CD4-positive, alpha-beta T cell (primary cell): Measurements from ENCODE around the gene ABLIM2. TPM values are rescaled to one million over a fixed set of nuclear protein-coding genes. Genes with fewer than 3 reads are reported as not detected.

Experiments used
- ATAC-seq: fragments of 200-7000 bp; cut with Tn5 transposase; one replicate; pipeline ENCODE4 v1.10.0; 2022; ENCODE audit warnings: mild to moderate bottlenecking; ENCODE audit not compliant: poor library complexity
- CTCF ChIA-PET: fragments of 350-600 bp; sonication (Branson Sonifier 250); formaldehyde crosslinking; loops from one replicate; lab custom pipeline; 2021; ENCODE audit warnings: antibody characterized with exemption, inconsistent platforms; lab: Charles Lee
- POLR2A ChIA-PET: fragments of 350-600 bp; sonication (Branson Sonifier 250); formaldehyde crosslinking; loops from one replicate; lab custom pipeline; 2021; ENCODE audit warnings: antibody characterized with exemption, inconsistent platforms; lab: Charles Lee
- DNase-seq, 14 experiments: peaks; one replicate each; pipeline ENCODE4 v3.0.0-alpha.2; 2013 to 2020; ENCODE audit warnings: mixed read lengths in 2 of 14
- H3K27ac ChIP-seq, 2 donors: one replicate each; pipeline versions ENCODE4 v1.5.1 to v1.7.0; 2013; ENCODE audit warnings: low read length in 2 of 2, low read depth in 1 of 2, mild to moderate bottlenecking in 1 of 2
- H3K27me3 ChIP-seq, 2 experiments: 1 replicate in 1 of 2; 2 replicates in 1 of 2; pipeline versions ENCODE4 v1.6.1 to v1.7.0; 2013; ENCODE audit warnings: low read length in 2 of 2, control low read depth in 1 of 2, mild to moderate bottlenecking in 1 of 2, moderate library complexity in 1 of 2; ENCODE audit not compliant: insufficient read depth in 2 of 2, control insufficient read depth in 1 of 2
- H3K36me3 ChIP-seq: one replicate; pipeline ENCODE4 v1.6.1; 2013; ENCODE audit warnings: low read length, control low read depth; ENCODE audit not compliant: insufficient read depth
- H3K4me1 ChIP-seq: one replicate; pipeline ENCODE4 v1.6.1; 2013; ENCODE audit warnings: low read length, control low read depth; ENCODE audit not compliant: insufficient read depth
- H3K4me3 ChIP-seq: one replicate; pipeline ENCODE4 v1.5.1; 2013; ENCODE audit warnings: mild to moderate bottlenecking, low read length, moderate library complexity
- H3K9me3 ChIP-seq, 2 experiments: 1 replicate in 1 of 2; 2 replicates in 1 of 2; pipeline versions ENCODE4 v1.6.1 to v1.7.0; 2013; ENCODE audit warnings: low read length in 2 of 2, mild to moderate bottlenecking in 2 of 2, control low read depth in 1 of 2, moderate library complexity in 1 of 2; ENCODE audit not compliant: control insufficient read depth in 1 of 2, insufficient read depth in 1 of 2
- H3K27ac Mint-ChIP-seq: one replicate; pipeline ENCODE4 v1.8.0; 2020; ENCODE audit warnings: mixed read lengths
- H3K27me3 Mint-ChIP-seq: one replicate; pipeline ENCODE4 v1.8.0; 2021; ENCODE audit warnings: mixed read lengths
- H3K36me3 Mint-ChIP-seq: one replicate; pipeline ENCODE4 v1.8.0; 2021; ENCODE audit warnings: low read depth, mixed read lengths
- H3K4me1 Mint-ChIP-seq: one replicate; pipeline ENCODE4 v1.8.0; 2021; ENCODE audit warnings: low read depth, mixed read lengths
- H3K4me3 Mint-ChIP-seq: one replicate; pipeline ENCODE4 v1.8.0; 2020; ENCODE audit warnings: mild to moderate bottlenecking, mixed read lengths
- H3K9me3 Mint-ChIP-seq: one replicate; pipeline ENCODE4 v1.8.0; 2020; ENCODE audit warnings: mixed read lengths
- CTCF ChIP-seq: fragments of 200-600 bp; IDR thresholded peaks from one replicate; pipeline ENCODE4 v1.8.0; 2022; ENCODE audit warnings: antibody characterized with exemption, mild to moderate bottlenecking
- intact Hi-C, 2 experiments: fragments of 100-400 bp; cut with DNase I in 1 of 2; cut with micrococcal nuclease in 1 of 2; formaldehyde crosslinking; loops; one replicate each; pipeline versions ENCODE4 v1.15.1 to v1.9.0; 2023 to 2025; cut with DNase I, micrococcal nuclease
- total RNA-seq, 174 experiments: library from RNA in 2 of 174; stranded (reverse) in 2 of 174; gene quantifications; one replicate each; pipeline ENCODE4 v1.2.3 and lab custom pipeline; 2021 to 2026

The ABLIM2 gene
- total RNA-seq, 2 experiments from 2014 or later: 2.5 to 2.7 TPM

GRCh38 chr4:7985072-7985471 lies 173.5 kb downstream of the ABLIM2 start:
- Histone ChIP-seq H3K9me3 (peaks cover 0 to 3% of the 10 kb centered on the region in 2 experiments), H3K4me1 (peaks cover 9% of the 10 kb centered on the region), H3K27ac (no peak overlapping the region), H3K27me3 (no peaks in the 10 kb centered on the region), H3K4me3 (no peak overlapping the region), H3K36me3 (no peaks in the 10 kb centered on the region)
- ChIA-PET CTCF (interaction anchor here (1.7 kb wide), 1 partner anchor 180 kb away, joined by 5 read pairs; no protein-coding TSS in a partner anchor), POLR2A (no interaction called here)
- peaks cover 7% of the 10 kb centered on the region for H3K4me1 Mint-ChIP-seq
- no peak overlapping the region for H3K27ac Mint-ChIP-seq
- H3K9me3 Mint-ChIP-seq: no peaks in the 10 kb centered on the region
- no peak for TF ChIP-seq CTCF
- H3K36me3 Mint-ChIP-seq: no peaks in the 10 kb centered on the region
- H3K27me3 Mint-ChIP-seq: no peaks in the 10 kb centered on the region
- ATAC-seq: no peak
- intact Hi-C loops: loop anchor here (10.0 kb wide), 2 partner anchors 50 to 790 kb away; partner anchors contain the start of genes AFAP1 (in 1 of the 2) and SORCS2 (in 1 of the 2)
- no peak overlapping the region for H3K4me3 Mint-ChIP-seq
- DNase-seq: no peak

DNA sequence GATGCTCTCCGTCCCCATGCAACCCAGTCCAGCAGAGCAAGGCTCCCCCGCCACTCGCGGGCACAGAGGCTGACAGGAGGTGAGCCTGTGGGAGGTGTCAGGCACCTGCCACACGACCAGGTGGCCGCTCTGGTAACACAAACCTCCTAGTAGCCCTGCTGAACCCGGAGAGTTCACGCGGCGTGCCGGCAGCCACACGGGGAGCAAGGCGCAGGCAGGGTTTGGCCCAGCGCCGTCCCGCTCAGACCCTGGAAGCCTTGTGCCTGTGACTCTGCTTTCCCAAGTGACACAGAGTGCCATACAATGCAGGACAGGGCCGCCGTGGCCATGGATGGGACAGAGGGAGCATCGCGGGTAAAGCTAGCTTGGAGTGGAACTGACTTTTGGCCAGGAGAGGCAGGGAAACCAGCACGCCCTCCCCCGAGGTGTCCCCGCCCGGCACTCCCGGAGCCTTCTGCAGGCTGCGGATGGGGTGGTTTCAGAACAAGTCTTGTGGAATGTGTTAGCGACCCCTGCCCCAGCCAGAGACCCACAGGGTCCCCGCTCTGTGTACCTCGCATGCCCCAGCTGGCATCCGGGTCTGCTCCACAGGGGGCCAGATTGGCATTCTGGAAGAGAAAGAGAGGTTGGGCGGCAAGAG lies 174.2 kb downstream of the ABLIM2 start:
- Histone ChIP-seq H3K36me3 (no peaks in the 10 kb centered on the region), H3K27ac (no peak overlapping the region), H3K9me3 (peaks cover 0 to 3% of the 10 kb centered on the region in 2 experiments), H3K4me3 (no peak overlapping the region), H3K27me3 (no peaks in the 10 kb centered on the region), H3K4me1 (peaks cover 9% of the 10 kb centered on the region)
- Mint-ChIP-seq H3K36me3 (no peaks in the 10 kb centered on the region), H3K27me3 (no peaks in the 10 kb centered on the region), H3K9me3 (no peaks in the 10 kb centered on the region), H3K4me1 (peaks cover 7% of the 10 kb centered on the region), H3K27ac (no peak overlapping the region), H3K4me3 (no peak overlapping the region)
- no peak for TF ChIP-seq CTCF
- ATAC-seq (no peak), DNase-seq (no peak)
- ChIA-PET POLR2A (no interaction called here), CTCF (interaction anchor here (1.7 kb wide), 1 partner anchor 180 kb away, joined by 5 read pairs; no protein-coding TSS in a partner anchor)
- intact Hi-C loops: loop anchor here (10.0 kb wide), 2 partner anchors 50 to 790 kb away; partner anchors contain the start of genes AFAP1 (in 1 of the 2) and SORCS2 (in 1 of the 2)

GRCh38 chr4:7983296-7983695 lies 175.3 kb downstream of the ABLIM2 start:
- no peaks in the 10 kb centered on the region for H3K36me3 Mint-ChIP-seq
- no peaks in the 10 kb centered on the region for H3K27me3 Mint-ChIP-seq
- intact Hi-C loops: loop anchor here (10.0 kb wide), 2 partner anchors 48 to 788 kb away; partner anchors contain the start of genes AFAP1 (in 1 of the 2) and SORCS2 (in 1 of the 2)
- H3K27ac ChIP-seq: no peak overlapping the region
- ChIA-PET POLR2A (no interaction called here), CTCF (no interaction called here)
- no peak overlapping the region for H3K27ac Mint-ChIP-seq
- no peak for TF ChIP-seq CTCF
- no peak for DNase-seq
- no peaks in the 10 kb centered on the region for H3K36me3 ChIP-seq
- peaks cover 9% of the 10 kb centered on the region for H3K4me1 ChIP-seq
- no peak for ATAC-seq
- H3K9me3 ChIP-seq: no peaks in the 10 kb centered on the region
- H3K4me1 Mint-ChIP-seq: peaks cover 7% of the 10 kb centered on the region
- H3K27me3 ChIP-seq: no peaks in the 10 kb centered on the region
- H3K4me3 Mint-ChIP-seq: no peak overlapping the region
- no peaks in the 10 kb centered on the region for H3K9me3 Mint-ChIP-seq
- no peak overlapping the region for H3K4me3 ChIP-seq
